ENCODE results near the gene TCERG1L. TPM values are rescaled to one million over a fixed set of nuclear protein-coding genes. Genes with fewer than 3 reads are reported as not detected.
A peak's percentile ranks its signal among the peaks of the same experiment; 100 is the strongest.

The TCERG1L gene
- total RNA-seq, 2 donors from 2014 or later: 1.6 to 4.5 TPM

- TF ChIP-seq CTCF (conservative IDR thresholded peaks at IDR 0.05): no peak
- no peak overlapping the region for H3K27ac ChIP-seq (ENCODE audit: low read depth, low read length)
- H3K9ac ChIP-seq (ENCODE audit: extremely low read depth, low read length, poor library complexity, severe bottlenecking): no peak overlapping the region
- H3K4me1 Mint-ChIP-seq: no peaks in the 10 kb centered on the region
- no peaks in the 10 kb centered on the region for H3K4me1 ChIP-seq (ENCODE audit: control insufficient read depth, insufficient read depth, low read length)
- no peak overlapping the region for H3K4me3 ChIP-seq (ENCODE audit: low read length)
- no peaks in the 10 kb centered on the region for H3K27me3 ChIP-seq (ENCODE audit: control insufficient read depth, insufficient read depth, low read length, poor library complexity, severe bottlenecking)
- WGBS, 2 experiments (ENCODE audit: insufficient coverage in 1 of 2, insufficient read length in 1 of 2): 89 to 96% methylated on average over 3 to 11 of the region's 12 CpGs
- H3K36me3 Mint-ChIP-seq (ENCODE audit: low read depth): no peaks in the 10 kb centered on the region
- H3K27ac Mint-ChIP-seq: no peak overlapping the region
- H3K4me3 Mint-ChIP-seq: no peak overlapping the region
- no peaks in the 10 kb centered on the region for H3K27me3 Mint-ChIP-seq (ENCODE audit: insufficient read depth)
- no peaks in the 10 kb centered on the region for H3K36me3 ChIP-seq (ENCODE audit: control insufficient read depth, insufficient read depth, low read length)
- H3K9me3 ChIP-seq (ENCODE audit: control insufficient read depth, low read length): no peaks in the 10 kb centered on the region
- no peak for DNase-seq
- no peaks in the 10 kb centered on the region for H3K9me3 Mint-ChIP-seq
Observed at GRCh38 chr10:131186547-131187253, 124.8 kb downstream of the TCERG1L start.

GRCh38 chr10:131184503-131184902 lies 127.0 kb downstream of the TCERG1L start:
- no peaks in the 10 kb centered on the region for H3K36me3 Mint-ChIP-seq (ENCODE audit: low read depth)
- Histone ChIP-seq H3K36me3 (ENCODE audit: control insufficient read depth, insufficient read depth, low read length) (no peaks in the 10 kb centered on the region), H3K9me3 (ENCODE audit: control insufficient read depth, low read length) (no peaks in the 10 kb centered on the region), H3K4me1 (ENCODE audit: control insufficient read depth, insufficient read depth, low read length) (no peaks in the 10 kb centered on the region), H3K4me3 (ENCODE audit: low read length) (no peak overlapping the region), H3K9ac (ENCODE audit: extremely low read depth, low read length, poor library complexity, severe bottlenecking) (no peak overlapping the region), H3K27ac (ENCODE audit: low read depth, low read length) (no peak overlapping the region), H3K27me3 (ENCODE audit: control insufficient read depth, insufficient read depth, low read length, poor library complexity, severe bottlenecking) (no peaks in the 10 kb centered on the region)
- H3K27ac Mint-ChIP-seq: no peak overlapping the region
- H3K4me3 Mint-ChIP-seq: no peak overlapping the region
- DNase-seq: peak; percentile 30
- H3K9me3 Mint-ChIP-seq: no peaks in the 10 kb centered on the region
- H3K4me1 Mint-ChIP-seq: no peaks in the 10 kb centered on the region
- no peak for TF ChIP-seq CTCF (conservative IDR thresholded peaks at IDR 0.05)
- no peaks in the 10 kb centered on the region for H3K27me3 Mint-ChIP-seq (ENCODE audit: insufficient read depth)
- WGBS, 2 experiments (ENCODE audit: insufficient coverage in 1 of 2, insufficient read length in 1 of 2): 95 to 99% methylated on average over 8 to 9 of the region's 9 CpGs

GRCh38 chr10:131183546-131184045 lies 127.9 kb downstream of the TCERG1L start:
- Mint-ChIP-seq H3K27ac (no peak overlapping the region), H3K36me3 (ENCODE audit: low read depth) (no peaks in the 10 kb centered on the region), H3K9me3 (no peaks in the 10 kb centered on the region), H3K4me1 (no peaks in the 10 kb centered on the region), H3K27me3 (ENCODE audit: insufficient read depth) (no peaks in the 10 kb centered on the region), H3K4me3 (no peak overlapping the region)
- Histone ChIP-seq H3K9me3 (ENCODE audit: control insufficient read depth, low read length) (no peaks in the 10 kb centered on the region), H3K4me3 (ENCODE audit: low read length) (no peak overlapping the region), H3K27me3 (ENCODE audit: control insufficient read depth, insufficient read depth, low read length, poor library complexity, severe bottlenecking) (no peaks in the 10 kb centered on the region), H3K27ac (ENCODE audit: low read depth, low read length) (no peak overlapping the region), H3K9ac (ENCODE audit: extremely low read depth, low read length, poor library complexity, severe bottlenecking) (no peak overlapping the region), H3K4me1 (ENCODE audit: control insufficient read depth, insufficient read depth, low read length) (no peaks in the 10 kb centered on the region), H3K36me3 (ENCODE audit: control insufficient read depth, insufficient read depth, low read length) (no peaks in the 10 kb centered on the region)
- no peak for TF ChIP-seq CTCF (conservative IDR thresholded peaks at IDR 0.05)
- 87 to 95% methylated on average over 6 to 9 of the region's 9 CpGs for WGBS, 2 experiments (ENCODE audit: insufficient coverage in 1 of 2, insufficient read length in 1 of 2)
- no peak for DNase-seq

Data from endodermal cell (in vitro differentiated cells).